SW 1271 (cell line): ENCODE results near the gene GPBP1L1.
"Not testable (repeated sequence)": the region's sequence is repeated elsewhere in the genome, so short reads cannot be mapped to it uniquely, and the experiment has no call there.

Experiments
- DNase-seq, 2 experiments: peaks; one replicate each; lab custom pipeline; 2025; lab: John Stamatoyannopoulos, UW

The GPBP1L1 gene

DNA sequence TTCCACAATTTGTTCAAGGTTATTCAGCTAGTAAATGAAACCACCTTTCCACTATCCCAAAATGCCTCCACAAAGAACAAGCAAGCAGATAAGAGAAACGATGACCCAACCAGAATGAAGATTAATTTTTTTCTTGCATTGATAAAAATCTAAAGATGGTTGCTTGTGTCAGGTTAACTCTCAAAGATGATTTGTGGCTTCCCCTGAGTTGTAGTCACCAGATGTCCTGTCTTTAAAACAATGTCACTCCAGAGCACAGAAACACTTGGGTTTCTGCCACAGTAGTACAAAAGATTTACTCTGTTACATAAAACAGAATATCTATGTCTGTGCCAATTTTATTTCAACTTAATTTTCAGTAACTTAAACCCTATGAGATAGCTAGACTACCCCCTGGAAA, 51.1 kb downstream of the GPBP1L1 start:
- DNase-seq: no peak

DNA sequence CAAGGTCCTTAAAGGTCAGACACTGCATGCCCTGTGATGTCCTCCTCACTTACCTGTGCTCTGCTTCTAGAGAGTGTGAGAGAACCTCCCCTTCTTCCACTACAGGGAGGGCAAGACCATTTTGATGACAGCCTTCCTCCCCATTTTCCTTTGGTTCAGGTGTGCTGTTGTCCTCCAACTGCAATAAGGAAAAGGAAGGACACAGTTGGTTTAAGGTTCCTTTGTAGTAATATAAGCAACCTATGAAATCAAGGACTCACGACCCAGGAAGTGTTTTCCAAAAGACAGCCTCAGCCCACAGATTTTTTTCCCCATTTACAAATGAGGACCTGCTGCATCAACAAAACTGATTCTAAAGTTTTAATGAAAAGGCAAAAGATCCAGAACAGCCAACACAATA, 55.9 kb downstream of the GPBP1L1 start:
- DNase-seq: no peak

DNA sequence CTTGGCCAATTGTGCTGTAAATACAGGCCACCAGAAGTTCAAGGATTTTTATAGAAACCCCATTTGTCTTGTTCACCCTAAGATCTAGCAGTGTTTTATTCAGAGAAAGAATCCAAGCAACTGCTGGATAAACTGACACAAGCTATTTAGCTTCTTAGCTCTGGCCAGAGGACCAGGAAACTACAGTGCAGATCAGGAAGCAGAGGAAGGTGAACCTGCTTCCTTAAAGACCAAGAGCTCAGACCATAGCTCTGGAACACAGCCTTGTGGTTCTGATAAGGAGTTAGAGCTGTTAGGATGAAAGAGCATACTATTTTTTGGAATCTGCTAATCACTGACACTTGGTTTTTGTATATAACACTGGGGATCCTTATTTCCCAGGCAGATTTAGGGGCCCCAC, 57.3 kb downstream of the GPBP1L1 start:
- DNase-seq: no peak

DNA sequence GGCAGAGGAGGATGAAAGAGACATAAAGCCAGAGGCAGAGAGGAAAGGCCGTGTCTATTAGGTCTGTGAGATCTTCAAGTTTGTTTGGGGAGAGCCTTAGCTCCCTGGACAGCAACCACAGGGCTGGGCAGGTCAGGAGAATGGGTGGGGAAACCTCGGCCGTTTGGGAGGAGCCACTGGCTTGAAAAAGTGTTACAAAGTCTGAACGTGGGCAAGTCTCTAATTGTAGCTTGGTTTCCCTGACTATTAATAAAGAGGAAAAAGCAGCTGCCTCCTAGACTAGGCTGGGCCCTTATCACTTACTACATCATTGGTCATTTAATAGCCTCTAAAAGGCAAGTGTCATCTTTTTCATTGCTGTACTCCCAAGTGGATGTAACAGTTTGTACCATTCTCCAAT, 62.4 kb downstream of the GPBP1L1 start, which contains the start of gene CCDC17:
CCDC17 (minus strand) TSS at position 83 of the 400 bp plus-strand sequence. CDS start 145 bp downstream, outside the sequence.
- no peak for DNase-seq

DNA sequence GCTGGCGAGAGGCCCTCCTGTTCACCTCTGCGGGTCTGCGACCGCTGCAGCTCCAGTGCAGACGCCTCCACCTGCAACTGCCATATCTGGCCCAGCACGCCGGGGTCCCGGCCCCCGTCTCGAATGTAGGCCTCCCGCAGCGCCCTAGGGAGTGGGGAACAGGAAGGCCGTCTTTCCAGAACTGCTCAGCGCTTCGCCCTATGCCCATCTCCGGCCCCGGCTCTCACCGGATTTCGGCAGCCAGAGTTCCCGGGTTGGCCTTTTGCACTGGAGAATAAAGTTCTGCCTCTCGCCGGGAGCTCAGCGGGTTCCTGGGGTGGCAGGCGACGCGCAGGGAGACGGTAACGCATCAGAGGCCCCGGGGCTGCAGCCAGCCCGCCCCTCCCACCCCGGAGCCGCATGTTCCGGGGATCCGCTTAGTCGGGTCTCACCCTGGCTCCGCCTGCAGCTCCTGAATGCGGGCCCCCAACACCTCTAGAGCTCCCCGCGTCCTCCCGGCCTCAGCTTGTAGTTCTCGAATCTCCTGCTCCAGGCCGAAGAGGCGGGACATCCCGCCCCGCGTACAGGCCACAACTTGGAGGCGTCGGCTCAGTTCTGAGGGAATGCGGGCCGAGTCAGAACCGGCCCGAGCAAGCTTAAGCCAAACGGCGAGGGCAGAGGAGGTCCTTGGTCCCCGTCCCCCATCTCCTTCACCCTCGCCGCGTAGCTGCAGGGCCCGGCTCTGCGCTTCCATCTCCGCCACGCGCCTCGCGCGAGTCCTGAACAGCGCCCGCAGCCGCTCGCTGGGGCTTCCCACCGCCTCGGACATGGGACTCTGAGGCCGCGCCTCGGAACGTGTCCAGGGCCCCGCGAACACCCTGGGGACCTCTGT, 63.6 kb downstream of the GPBP1L1 start:
- no peak for DNase-seq

DNA sequence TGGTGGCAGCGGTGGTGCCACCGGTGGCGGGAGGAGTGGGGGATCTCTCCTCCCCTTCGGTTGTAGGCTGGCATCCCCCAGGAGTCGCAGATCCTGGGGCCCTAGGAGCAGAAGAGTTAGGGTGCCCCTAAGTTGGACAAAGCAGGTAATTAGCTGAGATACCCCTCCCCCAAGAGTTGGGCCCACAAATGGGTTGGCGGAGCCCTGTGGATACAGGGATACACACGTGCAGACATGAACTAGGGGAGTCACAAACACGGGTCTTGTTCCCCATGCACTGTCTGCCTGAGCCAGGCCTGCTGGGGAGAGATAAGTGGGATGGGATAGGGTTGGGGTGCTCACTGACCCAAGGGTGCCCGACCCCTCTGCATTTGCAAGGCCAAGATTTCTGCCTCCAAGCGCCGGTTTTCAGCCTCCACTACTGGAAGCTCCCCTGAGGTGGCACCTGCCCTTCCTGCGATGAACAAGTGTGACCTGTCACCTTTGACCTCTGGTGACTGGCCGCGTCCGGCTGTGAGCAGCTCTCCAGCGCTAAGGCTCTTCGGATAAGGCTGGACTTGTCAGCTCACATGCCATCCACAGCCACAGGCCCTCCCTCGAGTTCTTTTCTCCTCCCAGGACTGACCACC, 64.3 kb downstream of the GPBP1L1 start:
- DNase-seq: no peak

DNA sequence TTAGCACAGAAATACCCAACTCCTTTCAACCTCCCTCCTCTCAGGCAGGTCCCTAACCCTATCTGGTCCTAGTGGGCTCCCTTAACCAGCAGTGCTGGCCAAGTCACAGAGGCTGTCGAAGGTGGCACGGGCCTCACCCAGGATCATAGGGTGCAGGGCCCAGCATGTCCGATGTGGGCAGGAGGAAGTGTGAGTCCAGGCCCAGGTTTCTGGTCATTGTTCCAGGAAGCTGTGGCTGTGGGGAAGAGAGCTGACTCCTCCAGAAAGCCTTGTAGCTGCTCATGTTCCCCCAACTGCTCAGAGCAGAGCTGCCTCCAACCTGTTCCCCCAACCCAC, 64.9 kb downstream of the GPBP1L1 start:
- no peak for DNase-seq

DNA sequence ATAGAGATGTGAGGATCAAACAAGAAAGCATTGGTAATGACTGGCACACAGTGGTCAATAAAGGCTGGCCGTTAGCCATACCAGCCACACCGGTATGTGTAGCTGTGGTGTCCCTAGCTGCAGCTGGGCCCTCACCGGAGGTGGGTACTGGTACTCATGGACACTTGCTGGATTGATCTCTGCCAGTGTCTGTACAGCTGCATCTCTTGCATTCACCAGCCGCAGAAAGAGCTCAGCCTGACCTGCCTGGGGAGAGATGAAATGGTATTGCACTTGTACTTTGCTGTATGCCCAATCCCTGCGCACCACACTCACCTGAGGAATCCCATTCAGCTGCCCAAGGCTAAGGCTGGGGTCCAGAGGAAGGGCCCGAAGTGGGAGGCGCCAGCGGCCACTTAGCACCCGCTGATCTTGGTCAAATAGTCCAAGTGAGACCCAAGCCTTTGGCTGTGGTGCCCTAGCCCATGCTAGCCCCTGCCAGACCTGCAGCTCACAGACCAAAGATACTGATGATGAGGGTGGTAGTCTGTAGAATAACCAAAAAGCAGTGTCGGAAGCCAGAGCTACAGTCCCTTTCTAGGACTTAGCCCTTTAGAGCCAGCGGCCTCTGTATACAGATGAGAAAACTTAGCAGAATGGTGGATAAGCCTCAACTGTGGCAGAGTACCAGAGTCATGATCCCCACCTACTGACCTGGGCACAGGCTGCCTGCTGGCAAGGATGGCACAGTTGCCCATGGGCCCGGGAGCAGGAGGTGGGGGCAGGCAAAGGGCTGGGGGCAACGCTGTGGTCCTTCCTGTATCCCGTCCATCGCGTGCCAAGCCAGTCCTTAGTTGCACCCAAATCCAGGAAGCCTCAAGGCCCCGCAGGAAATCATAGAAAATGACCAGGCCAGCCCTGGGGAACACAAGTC, 65.5 kb downstream of the GPBP1L1 start:
- DNase-seq: no peak

DNA sequence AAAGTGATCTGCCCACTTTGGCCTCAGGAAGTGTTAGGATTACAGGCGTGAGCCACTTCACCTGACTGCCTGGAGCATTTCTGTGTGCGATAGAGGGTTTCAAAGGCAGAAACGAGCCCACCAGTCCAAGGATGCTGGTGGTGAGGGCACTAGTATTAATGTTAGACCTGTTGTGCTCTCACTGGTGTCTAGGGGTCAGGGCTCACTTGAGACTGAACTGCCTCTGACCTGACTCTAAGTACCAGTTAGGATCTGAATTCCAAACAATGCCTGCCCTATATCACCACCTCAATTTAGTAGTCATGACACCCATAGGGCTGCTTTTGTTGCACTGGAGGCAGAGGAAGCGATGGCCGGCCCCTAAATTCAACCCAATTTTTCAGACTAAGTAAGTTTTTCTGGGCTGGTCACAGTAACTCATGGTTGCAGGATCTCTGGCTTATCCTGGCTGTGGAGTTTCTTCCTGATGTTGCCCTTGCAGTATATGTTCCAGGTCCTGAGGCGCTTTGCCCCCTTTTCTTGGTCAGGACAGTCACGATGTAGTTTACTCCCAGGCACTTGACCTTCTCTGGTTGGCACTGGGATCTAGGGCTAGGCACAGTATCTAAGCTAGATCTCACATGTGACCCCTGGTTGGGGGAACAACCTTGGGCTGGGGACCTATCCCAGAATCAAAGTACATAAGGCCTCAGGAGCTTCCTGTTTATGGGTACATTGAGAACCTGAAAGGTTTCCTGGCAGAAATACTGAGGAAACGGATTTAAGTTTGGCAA, 67.0 kb downstream of the GPBP1L1 start:
- no peak for DNase-seq

DNA sequence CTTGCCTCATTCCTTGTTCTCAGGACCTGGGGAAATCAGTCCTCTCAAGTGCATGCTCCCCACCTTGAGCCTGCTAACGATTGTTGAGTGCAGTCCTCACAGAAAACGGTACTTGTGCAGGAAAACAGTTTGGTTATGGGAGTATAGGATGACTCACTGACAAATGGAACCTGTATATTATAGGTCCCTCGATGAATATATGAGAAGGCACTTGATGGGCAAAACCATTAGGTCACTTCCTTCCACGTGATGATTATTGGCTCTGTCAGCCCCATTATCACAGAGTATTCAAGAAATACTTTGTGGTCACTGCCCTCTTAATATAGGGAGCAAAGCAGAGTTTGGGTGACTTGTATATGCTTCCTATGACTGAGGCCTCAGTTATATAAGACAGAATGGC, 68.7 kb downstream of the GPBP1L1 start:
- no peak for DNase-seq

DNA sequence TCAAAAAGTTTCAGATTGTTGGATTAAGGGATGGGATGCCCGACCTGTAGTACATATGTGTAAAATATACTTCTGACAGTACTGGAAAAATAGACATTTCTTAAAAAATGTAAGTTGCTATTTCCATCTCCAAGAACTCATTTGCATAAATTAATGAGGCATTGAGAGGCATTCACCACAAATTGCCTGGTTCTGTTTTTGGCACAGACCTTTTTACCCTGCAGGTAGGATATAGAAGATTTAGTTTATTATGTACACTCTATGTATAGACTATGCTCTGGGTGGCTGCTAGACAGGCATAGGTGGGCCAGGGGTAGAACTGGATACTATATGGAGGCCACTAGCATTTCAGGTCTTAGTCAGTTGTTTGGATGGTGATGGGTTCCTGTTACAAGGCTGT, 70.4 kb downstream of the GPBP1L1 start:
- DNase-seq: no peak

DNA sequence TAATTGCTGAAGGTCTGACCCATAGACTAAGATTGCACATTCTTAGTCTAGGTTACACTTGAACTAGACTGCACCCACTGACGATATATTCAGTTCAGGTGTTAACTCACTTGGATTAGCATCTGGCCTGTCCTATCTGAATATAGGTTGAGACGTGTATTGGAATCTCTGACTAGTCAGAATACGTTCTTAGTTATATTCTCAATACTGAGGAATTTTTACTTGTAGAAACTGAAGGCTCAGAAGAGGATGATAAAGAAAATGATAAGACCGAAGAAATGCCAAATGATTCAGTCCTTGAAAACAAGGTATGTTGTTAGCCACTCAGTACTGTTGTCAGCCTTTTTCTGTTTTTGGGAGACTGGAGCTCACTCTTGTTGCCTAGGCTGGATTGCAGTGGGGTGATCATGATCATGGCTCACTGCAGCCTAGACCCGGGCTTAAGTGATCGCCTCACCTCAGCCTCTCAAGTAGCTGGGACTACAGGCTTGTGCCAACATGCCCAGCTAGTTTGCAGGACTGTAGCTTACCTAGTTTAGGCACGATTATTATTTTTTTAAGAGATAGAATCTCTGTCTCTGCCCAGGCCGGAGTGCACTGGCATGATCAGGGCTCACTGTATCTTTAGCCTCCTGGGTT, 73.3 kb downstream of the GPBP1L1 start:
- no peak for DNase-seq

DNA sequence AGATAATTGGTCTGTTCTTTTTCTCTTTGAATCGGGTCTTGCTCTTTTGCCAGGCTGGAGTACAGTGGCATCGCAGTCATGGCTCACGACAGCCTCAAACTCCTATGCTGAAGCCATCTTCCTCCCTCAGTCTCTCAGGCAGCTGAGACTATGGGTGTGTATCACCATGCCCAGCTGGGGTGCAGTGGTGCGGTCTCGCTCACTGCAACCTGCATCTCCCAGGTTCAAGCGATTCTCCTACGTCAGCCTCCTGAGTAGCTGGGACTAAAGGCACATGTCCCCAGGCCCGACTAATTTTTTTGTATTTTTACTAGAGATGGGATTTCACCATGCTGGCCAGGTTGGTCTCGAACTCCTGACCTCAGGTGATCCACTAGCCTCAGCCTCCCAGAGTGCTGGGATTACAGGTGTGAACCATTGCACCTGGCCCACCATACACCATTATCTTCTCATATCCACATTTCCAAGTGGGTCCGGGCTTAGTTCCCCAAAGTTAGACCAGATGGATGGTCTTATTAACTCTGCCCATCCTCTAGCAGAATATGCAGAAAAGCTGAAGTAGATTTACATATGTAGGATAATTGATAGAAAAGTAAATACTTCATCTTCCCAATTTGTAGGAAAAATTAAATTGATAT, 75.6 kb downstream of the GPBP1L1 start:
- no peak for DNase-seq

DNA sequence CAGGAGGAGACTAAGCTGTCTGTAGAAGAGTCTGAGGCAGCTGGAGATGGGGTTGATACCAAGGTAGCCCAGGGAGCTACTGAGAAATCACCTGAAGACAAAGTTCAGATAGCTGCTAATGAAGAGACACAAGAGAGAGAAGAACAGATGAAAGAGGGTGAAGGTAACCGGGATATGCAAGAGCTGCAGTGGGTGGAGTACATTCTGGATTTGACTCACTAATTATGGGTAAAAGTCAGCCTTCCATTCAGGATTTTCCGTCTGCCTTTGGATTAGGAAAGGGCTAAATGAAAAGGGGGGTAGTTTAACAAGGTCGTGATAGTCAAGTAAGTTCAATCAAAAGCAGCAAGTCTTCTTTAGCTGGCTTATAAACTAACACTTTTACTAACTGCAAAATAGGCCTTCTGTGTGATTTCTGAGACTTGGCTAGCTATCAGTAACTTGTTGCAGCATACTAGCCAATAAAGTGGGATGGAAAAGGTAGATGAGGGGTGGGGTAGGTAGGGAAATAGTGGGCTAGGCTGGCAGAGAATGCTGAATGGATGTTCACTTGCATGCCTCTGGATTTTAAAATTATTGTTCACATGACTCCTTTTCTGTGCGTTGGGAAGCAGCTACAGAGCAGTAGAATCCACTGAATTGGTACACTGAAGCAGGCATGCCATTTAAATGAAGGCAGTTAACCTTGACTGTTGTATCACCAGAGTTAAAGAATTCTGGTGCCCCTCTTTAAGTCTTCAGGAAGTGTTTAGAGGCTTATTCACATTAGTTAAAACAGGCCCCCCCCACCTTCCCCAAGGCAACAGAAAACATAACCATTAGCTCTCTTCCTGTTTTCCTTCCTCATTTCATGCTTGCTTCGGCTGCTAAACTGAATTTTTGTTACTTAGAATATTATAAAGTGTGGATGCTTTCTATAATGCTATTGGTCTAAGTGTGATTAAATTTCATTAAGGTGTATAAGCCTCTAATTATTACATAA, 77.9 kb downstream of the GPBP1L1 start:
- DNase-seq: no peak

DNA sequence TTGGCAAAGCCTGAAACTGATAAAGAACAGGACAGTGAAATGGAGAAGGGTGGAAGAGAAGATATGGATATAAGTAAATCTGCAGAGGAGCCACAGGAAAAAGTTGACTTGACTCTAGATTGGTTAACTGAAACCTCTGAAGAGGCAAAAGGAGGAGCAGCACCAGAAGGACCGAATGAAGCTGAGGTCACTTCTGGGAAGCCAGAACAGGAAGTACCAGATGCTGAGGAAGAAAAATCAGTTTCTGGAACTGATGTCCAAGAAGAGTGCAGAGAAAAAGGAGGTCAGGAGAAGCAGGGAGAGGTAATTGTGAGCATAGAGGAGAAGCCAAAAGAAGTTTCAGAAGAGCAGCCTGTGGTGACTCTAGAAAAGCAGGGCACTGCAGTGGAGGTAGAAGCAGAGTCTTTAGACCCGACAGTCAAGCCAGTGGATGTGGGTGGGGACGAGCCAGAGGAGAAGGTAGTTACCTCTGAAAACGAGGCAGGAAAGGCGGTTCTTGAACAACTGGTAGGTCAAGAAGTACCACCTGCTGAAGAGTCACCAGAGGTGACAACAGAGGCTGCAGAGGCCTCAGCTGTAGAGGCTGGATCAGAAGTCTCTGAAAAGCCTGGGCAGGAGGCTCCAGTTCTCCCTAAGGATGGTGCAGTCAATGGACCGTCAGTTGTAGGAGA, 78.8 kb downstream of the GPBP1L1 start:
- DNase-seq: no peak

DNA sequence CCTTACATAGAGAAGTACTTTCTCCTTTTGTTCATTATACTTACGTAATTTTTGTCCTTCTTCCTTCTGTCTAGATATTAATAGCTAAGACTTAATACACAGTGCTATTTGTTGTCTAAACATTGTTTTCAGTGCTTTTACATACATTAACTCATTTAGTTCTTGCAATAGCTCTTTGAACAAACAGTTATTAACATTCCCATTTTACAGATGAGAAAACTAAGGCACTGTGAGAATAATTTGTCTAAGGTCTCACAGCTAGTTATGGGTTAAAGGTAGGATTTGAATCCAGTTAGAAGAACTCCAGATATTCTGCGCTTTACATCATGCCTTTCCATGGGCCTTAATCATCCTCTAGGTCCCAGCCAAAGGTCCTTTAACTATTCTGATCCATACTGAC, 82.1 kb downstream of the GPBP1L1 start:
- DNase-seq: no peak

DNA sequence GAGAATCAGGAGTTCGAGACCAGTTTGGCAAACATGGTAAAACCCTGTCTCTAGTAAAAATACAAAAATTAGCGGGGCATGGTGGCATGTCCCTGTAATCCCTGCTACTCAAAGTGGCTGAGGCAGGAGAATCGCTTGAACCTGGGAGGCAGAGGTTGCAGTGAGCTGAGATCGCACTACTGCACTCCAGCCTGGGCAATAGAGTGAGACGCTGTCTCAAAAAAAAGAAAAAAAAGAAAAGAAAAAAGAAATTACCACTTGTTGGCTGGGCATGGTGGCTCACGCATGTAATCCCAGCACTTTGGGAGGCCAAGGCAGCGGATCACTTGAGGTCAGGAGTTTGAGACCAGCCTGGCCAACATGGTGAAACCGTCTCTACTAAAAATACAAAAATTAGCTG, 89.6 kb downstream of the GPBP1L1 start:
- not testable (repeated sequence) for DNase-seq

DNA sequence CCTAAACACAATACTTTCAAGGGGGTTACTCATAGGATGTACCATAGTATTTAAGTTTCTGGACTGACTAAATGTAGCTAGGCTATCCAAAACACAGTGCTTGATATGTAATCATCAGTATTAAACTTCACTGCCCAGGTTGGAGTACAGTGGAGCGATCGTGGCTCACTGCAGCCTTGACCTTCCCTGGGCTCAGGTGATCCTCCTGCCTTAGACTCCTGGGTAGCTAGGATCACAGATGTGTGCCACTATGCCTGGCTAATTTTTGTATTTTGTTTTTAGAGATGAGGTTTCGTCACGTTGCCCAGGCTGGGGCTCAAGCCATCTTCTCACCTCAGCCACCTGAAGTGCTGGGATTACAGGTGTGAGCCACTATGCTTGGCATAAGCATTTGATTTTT, 91.9 kb downstream of the GPBP1L1 start:
- no peak for DNase-seq

DNA sequence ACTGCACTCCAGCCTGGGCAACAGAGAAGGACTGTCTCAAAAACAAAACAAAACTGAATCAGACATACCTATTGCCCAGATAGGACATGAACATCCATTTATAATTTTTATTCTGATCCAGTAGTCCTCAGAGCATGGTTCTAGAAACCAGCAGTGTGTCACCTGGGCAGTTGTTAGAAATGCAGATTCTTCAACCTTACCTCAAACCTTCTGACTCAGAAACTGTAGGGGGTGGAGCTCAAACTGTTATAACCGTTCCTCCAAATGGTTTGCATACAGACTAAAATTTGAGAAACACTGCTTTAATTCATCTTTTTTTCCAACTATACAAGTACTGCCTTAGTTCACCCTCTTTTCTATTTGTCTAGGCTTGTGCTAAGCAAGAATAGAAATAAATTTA, 96.5 kb downstream of the GPBP1L1 start:
- DNase-seq: no peak
